HepG2 (cell line): Measurements from ENCODE around the gene ATXN2. TPM values are rescaled to one million over a fixed set of nuclear protein-coding genes. Genes with fewer than 3 reads are reported as not detected.

ENCODE experiments used
- AGO2 ChIP-seq: fragments of 200-400 bp; formaldehyde crosslinking; optimal IDR thresholded peaks from 2 replicates; pipeline ENCODE3; 2017; ENCODE audit warnings: mild to moderate bottlenecking, low read depth, low read length, moderate library complexity
- ETS1 ChIP-seq: sonication (generic); formaldehyde crosslinking; IDR thresholded peaks from 2 replicates; pipeline ENCODE4 v1.4.0; 2020; ENCODE audit warnings: missing genetic modification reagents
- FOXO1 ChIP-seq: sonication (generic); formaldehyde crosslinking; IDR thresholded peaks from 2 replicates; pipeline ENCODE4 v1.4.0; 2020; ENCODE audit warnings: missing genetic modification reagents
- HIVEP1 ChIP-seq: sonication (generic); formaldehyde crosslinking; IDR thresholded peaks from 2 replicates; pipeline ENCODE4 v1.4.0; 2020; ENCODE audit warnings: mild to moderate bottlenecking, missing genetic modification reagents
- KLF6 ChIP-seq: IDR thresholded peaks from 2 replicates; pipeline ENCODE4 v1.8.0; 2016; ENCODE audit warnings: missing biosample characterization, missing genetic modification reagents
- MATR3 ChIP-seq: sonication (generic); formaldehyde crosslinking; IDR thresholded peaks from 2 replicates; pipeline ENCODE4 v1.4.0; 2020; ENCODE audit warnings: missing genetic modification reagents
- NFYB ChIP-seq: sonication (generic); formaldehyde crosslinking; IDR thresholded peaks from 2 replicates; pipeline ENCODE4 v1.4.0; 2020; ENCODE audit warnings: missing genetic modification reagents
- PAX8 ChIP-seq: sonication (generic); formaldehyde crosslinking; IDR thresholded peaks from 2 replicates; pipeline ENCODE4 v1.8.0; 2022; ENCODE audit warnings: mild to moderate bottlenecking, missing genetic modification reagents, borderline replicate concordance
- PRDM15 ChIP-seq: sonication (generic); formaldehyde crosslinking; IDR thresholded peaks from 2 replicates; pipeline ENCODE4 v1.4.0; 2020; ENCODE audit warnings: missing genetic modification reagents
- RXRB ChIP-seq: IDR thresholded peaks from 2 replicates; pipeline ENCODE4 v1.6.1; 2016; ENCODE audit warnings: borderline replicate concordance, missing genetic modification reagents, missing compliant biosample characterization
- TFDP2 ChIP-seq: sonication (generic); formaldehyde crosslinking; IDR thresholded peaks from 2 replicates; pipeline ENCODE4 v1.4.0; 2020; ENCODE audit warnings: missing genetic modification reagents
- UBTF ChIP-seq: sonication (generic); formaldehyde crosslinking; IDR thresholded peaks from 2 replicates; pipeline ENCODE4 v1.4.0; 2020; ENCODE audit warnings: mild to moderate bottlenecking, missing genetic modification reagents
- ZFP91 ChIP-seq: sonication (generic); formaldehyde crosslinking; IDR thresholded peaks from 2 replicates; pipeline ENCODE4 v1.9.0; 2022; ENCODE audit warnings: missing genetic modification reagents, mild to moderate bottlenecking, borderline replicate concordance
- ZNF20 ChIP-seq: sonication (generic); formaldehyde crosslinking; IDR thresholded peaks from 2 replicates; pipeline ENCODE4 v1.4.0; 2020; ENCODE audit warnings: mild to moderate bottlenecking, moderate library complexity, missing genetic modification reagents
- ZNF34 ChIP-seq: sonication (generic); formaldehyde crosslinking; IDR thresholded peaks from 2 replicates; pipeline ENCODE4 v1.4.0; 2020; ENCODE audit warnings: mild to moderate bottlenecking, missing genetic modification reagents, borderline replicate concordance
- ZNF430 ChIP-seq: sonication (generic); formaldehyde crosslinking; IDR thresholded peaks from 2 replicates; pipeline ENCODE4 v1.9.0; 2021; ENCODE audit warnings: mild to moderate bottlenecking, missing genetic modification reagents
- ZNF564 ChIP-seq: sonication (generic); formaldehyde crosslinking; IDR thresholded peaks from 2 replicates; pipeline ENCODE4 v1.8.1; 2023; ENCODE audit warnings: mild to moderate bottlenecking, missing genetic modification reagents
- ZNF773 ChIP-seq: sonication (generic); formaldehyde crosslinking; IDR thresholded peaks from 2 replicates; pipeline ENCODE4 v1.4.0; 2020; ENCODE audit warnings: missing genetic modification reagents, borderline replicate concordance
- polyA plus RNA-seq, 8 experiments: library from polyadenylated mRNA; depleted of rRNA in 3 of 8; stranded (reverse) in 7 of 8; unstranded in 1 of 8; fragments of >200 nt; fragmentation: Illumina TruSeq in 4 of 8; extraction: Trizol in 4 of 8; gene quantifications; 2 replicates each; pipeline versions ENCODE4 v1.2.1 to v1.2.3, GENCODE V29; 2011 to 2016; ENCODE audit warnings: low read depth in 4 of 8, missing spikeins in 1 of 8, mixed read lengths in 1 of 8; ENCODE audit not compliant: insufficient read depth in 1 of 8
- total RNA-seq, 5 experiments: library from RNA; depleted of rRNA; stranded (reverse); fragments of >200 nt; fragmentation: Illumina TruSeq; extraction: Trizol; gene quantifications; 2 replicates each; pipeline ENCODE4 v1.2.3, GENCODE V29; 2016; ENCODE audit warnings: low read depth in 1 of 5

The ATXN2 gene
- total and polyA plus RNA-seq, 2 of the 13 experiments (the other 11 are each of a cell fraction or from before 2014, with no cell fraction given) = 18.1 to 27.1 TPM

- TF ChIP-seq ZNF564 (no peak), FOXO1 (CRISPR knock-in tag) (no peak), NFYB (CRISPR knock-in tag) (no peak), ZNF34 (CRISPR knock-in tag) (0 out of 2 replicates have a peak, but pooled peaks have one; percentile 12), PRDM15 (CRISPR knock-in tag) (no peak), TFDP2 (peak; percentile 6; the same call in 1 of the 2 replicates), ZFP91 (CRISPR knock-in tag) (no peak), ZNF430 (peak; percentile 69; the same call in 1 of the 2 replicates), ZNF773 (no peak), AGO2 (no peak), KLF6 (CRISPR knock-in tag) (peak; percentile 40; the same call in 1 of the 2 replicates), RXRB (CRISPR knock-in tag) (no peak), HIVEP1 (CRISPR knock-in tag) (peak; percentile 93), MATR3 (CRISPR knock-in tag) (no peak), PAX8 (no peak), ETS1 (no peak), UBTF (CRISPR knock-in tag) (peak; percentile 55; the same call in 1 of the 2 replicates), ZNF20 (CRISPR knock-in tag) (no peak)
Measured at GRCh38 chr12:111404362-111405148, 194.6 kb downstream of the ATXN2 start (continued).
